SK-N-MC (cell line): ENCODE results near the gene SCMH1.

Source experiments
- EZH2 ChIP-seq: fragments of 200-600 bp; sonication (generic); IDR thresholded peaks from one replicate; pipeline ENCODE4 v1.6.1; 2017; ENCODE audit warnings: antibody characterized with exemption
- FOXP2 ChIP-seq: optimal IDR thresholded peaks from 2 replicates; pipeline ENCODE3; 2011; ENCODE audit warnings: mild to moderate bottlenecking, moderate library complexity; ENCODE audit not compliant: insufficient read depth; ENCODE audit errors: extremely low read length, control extremely low read depth
- POLR2AphosphoS5 ChIP-seq: IDR thresholded peaks from 2 replicates; pipeline ENCODE4 v1.6.1; 2012; ENCODE audit warnings: mild to moderate bottlenecking, low read depth, low read length, borderline replicate concordance

GRCh38 chr1:41255978-41256377, 13.9 kb upstream of the SCMH1 start:
- TF ChIP-seq EZH2 (no peak), POLR2AphosphoS5 (no peak), FOXP2 (no peak)
